Endothelial cell of umbilical vein (primary cell): ENCODE measurements around the gene PTGES2. TPM values are rescaled to one million over a fixed set of nuclear protein-coding genes. Genes with fewer than 3 reads are reported as not detected.

Experiments
- BruUV-seq: library from RNA; stranded (reverse); fragments of 400-500 nt; replicated peaks from 2 replicates; lab custom pipeline; 2021; lab: Mats Ljungman, UMichigan
- CTCF ChIA-PET: fragments of 300-600, 350-600 bp; sonication (Branson Sonifier 250); formaldehyde crosslinking; loops from one replicate; lab custom pipeline; 2021; ENCODE audit warnings: antibody characterized with exemption, inconsistent platforms; lab: Charles Lee
- POLR2A ChIA-PET: fragments of 300-600, 350-600 bp; sonication (Branson Sonifier 250); formaldehyde crosslinking; loops from one replicate; lab custom pipeline; 2021; ENCODE audit warnings: antibody characterized with exemption, inconsistent platforms; lab: Charles Lee
- DNase-seq: peaks from one replicate; pipeline ENCODE4 v3.0.0-alpha.2; 2011; ENCODE audit warnings: low read depth, low spot score
- FAIRE-seq: peaks from 2 replicates; lab custom pipeline; 2011; peaks lifted over from hg19 to GRCh38; lab: Jason Lieb, UNC
- H2AFZ ChIP-seq: 2 replicates; pipeline ENCODE4 v1.6.0; 2012; ENCODE audit warnings: low read depth, low read length, control low read depth, inconsistent platforms
- H3K27ac ChIP-seq: 2 replicates; pipeline ENCODE4 v1.5.1; 2011; ENCODE audit warnings: low read depth, mild to moderate bottlenecking, control low read depth, low read length, moderate library complexity; ENCODE audit not compliant: insufficient read depth
- H3K27me3 ChIP-seq, 2 experiments: 2 replicates each; pipeline versions ENCODE4 v1.6.0 to v1.6.1; 2011; ENCODE audit warnings: low read length in 2 of 2, mixed read lengths in 1 of 2; ENCODE audit not compliant: control insufficient read depth in 2 of 2, insufficient read depth in 2 of 2
- H3K36me3 ChIP-seq, 2 experiments: 2 replicates in 1 of 2; 3 replicates in 1 of 2; pipeline ENCODE4 v1.5.1; 2011; ENCODE audit warnings: low read length in 2 of 2, mild to moderate bottlenecking in 1 of 2, moderate library complexity in 1 of 2; ENCODE audit not compliant: control insufficient read depth in 2 of 2, insufficient read depth in 2 of 2; ENCODE audit errors: extremely low read depth in 1 of 2
- H3K4me1 ChIP-seq: 3 replicates; pipeline ENCODE4 v1.5.1; 2011; ENCODE audit warnings: mild to moderate bottlenecking, low read length; ENCODE audit not compliant: control insufficient read depth, insufficient read depth; ENCODE audit errors: extremely low read depth
- H3K4me2 ChIP-seq: 2 replicates; pipeline ENCODE4 v1.6.1; 2011; ENCODE audit warnings: low read length, control low read depth, mixed read lengths; ENCODE audit not compliant: insufficient read depth
- H3K4me3 ChIP-seq, 3 experiments: fragments of 200-600 bp in 1 of 3; sonication (generic), shearing (Covaris generic) in 1 of 3; replicated peaks in 1 of 3; 2 replicates each; pipeline ENCODE4 v1.5.1; 2011 to 2016; ENCODE audit warnings: control low read depth in 3 of 3, low read length in 3 of 3, mild to moderate bottlenecking in 2 of 3, inconsistent platforms in 1 of 3, low read depth in 1 of 3, moderate library complexity in 1 of 3; ENCODE audit not compliant: insufficient read depth in 1 of 3
- H3K79me2 ChIP-seq: 2 replicates; pipeline ENCODE4 v1.6.0; 2012; ENCODE audit warnings: low read length, inconsistent platforms; ENCODE audit not compliant: control insufficient read depth, insufficient read depth
- H3K9ac ChIP-seq: replicated peaks from 2 replicates; pipeline ENCODE3; 2011; ENCODE audit warnings: low read length, control low read depth; ENCODE audit not compliant: insufficient read depth; ENCODE audit errors: extremely low read depth
- H3K9me1 ChIP-seq: replicated peaks from 3 replicates; pipeline ENCODE4 v1.6.0; 2011; ENCODE audit warnings: mild to moderate bottlenecking, low read length; ENCODE audit not compliant: control insufficient read depth, insufficient read depth; ENCODE audit errors: extremely low read depth
- H3K9me3 ChIP-seq: replicated peaks from 2 replicates; pipeline ENCODE4 v1.5.1; 2012; ENCODE audit warnings: low read length, inconsistent platforms; ENCODE audit not compliant: control insufficient read depth, insufficient read depth
- H4K20me1 ChIP-seq: replicated peaks from 2 replicates; pipeline ENCODE3; 2011; ENCODE audit warnings: mild to moderate bottlenecking, low read length; ENCODE audit not compliant: control insufficient read depth, insufficient read depth; ENCODE audit errors: extremely low read depth
- FOS ChIP-seq: IDR thresholded peaks from 2 replicates; pipeline ENCODE4 v1.6.1; 2011; ENCODE audit warnings: mild to moderate bottlenecking, low read length, moderate library complexity, borderline replicate concordance; ENCODE audit not compliant: insufficient read depth
- GATA2 ChIP-seq: IDR thresholded peaks from 2 replicates; pipeline ENCODE4 v1.7.0; 2011; ENCODE audit warnings: low read depth, mild to moderate bottlenecking, moderate library complexity, mixed read lengths, low read length; ENCODE audit not compliant: insufficient read length, insufficient read depth
- dilution Hi-C: fragments of 300-500 bp; cut with MboI; formaldehyde crosslinking; loops from one replicate; pipeline ENCODE4 v1.15.0; 2019; ENCODE audit warnings: low sequenced_read_pairs; ENCODE audit not compliant: extremely low pct_ligation_motif_present
- intact Hi-C: fragments of 100-400 bp; cut with micrococcal nuclease; formaldehyde crosslinking; loops from one replicate; pipeline ENCODE4 v1.10.0; 2022
- polyA plus RNA-seq, 4 experiments: library from polyadenylated mRNA; depleted of rRNA in 3 of 4; stranded (reverse) in 3 of 4; unstranded in 1 of 4; fragments of >200 nt; gene quantifications; 2 replicates each; pipeline versions ENCODE4 v1.2.1 to v1.2.3, GENCODE V29; 2011 to 2012; ENCODE audit warnings: missing spikeins in 1 of 4
- total RNA-seq: library from RNA; stranded (reverse); gene quantifications from 2 replicates; pipeline ENCODE4 v1.2.3, GENCODE V29; 2021
- TF ChIP-seq, protein P1 (sequence below), 2 donors: IDR thresholded peaks; 1 replicate in 1 of 2; 2 replicates in 1 of 2; pipeline ENCODE4 v1.5.1; 2011; ENCODE audit warnings: low read length in 2 of 2, mild to moderate bottlenecking in 2 of 2, moderate library complexity in 2 of 2, control low read depth in 1 of 2, inconsistent platforms in 1 of 2, low read depth in 1 of 2; ENCODE audit not compliant: insufficient read depth in 1 of 2; ENCODE audit errors: extremely low read depth in 1 of 2
- TF ChIP-seq, protein P2 (sequence below): IDR thresholded peaks from 2 replicates; pipeline ENCODE4 v1.6.1; 2011; ENCODE audit not compliant: insufficient read depth, insufficient read length

Gene PTGES2
- total and polyA plus RNA-seq, 2 donors (not counting 3 experiments of a cell fraction or from before 2014, with no cell fraction given) = 64.2 to 69.9 TPM

DNA sequence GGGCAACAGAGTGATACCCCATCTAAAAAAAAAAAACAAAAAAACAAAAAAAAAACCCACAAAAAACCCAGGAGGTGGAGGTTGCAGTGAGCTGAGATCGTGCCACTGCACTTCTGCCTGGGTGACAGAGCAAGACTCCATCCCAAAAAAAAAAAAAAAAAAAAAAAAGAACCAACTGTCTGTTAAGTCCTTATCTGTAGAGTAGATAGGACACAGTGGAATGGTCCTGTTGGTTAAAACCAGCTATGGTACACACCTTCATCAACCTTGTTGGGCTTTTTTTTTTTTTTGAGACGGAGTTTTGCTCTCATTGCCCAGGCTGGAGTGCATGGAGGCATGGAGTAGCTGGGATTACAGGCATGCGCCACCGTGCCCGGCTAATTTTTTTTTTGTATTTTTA, 47.3 kb downstream of the PTGES2 start:
- Histone ChIP-seq H3K9me1 (no peaks in the 10 kb centered on the region), H3K36me3 (no peaks in the 10 kb centered on the region), H3K4me2 (no peak overlapping the region), H4K20me1 (no peaks in the 10 kb centered on the region), H2AFZ (no peak overlapping the region), H3K79me2 (peaks cover 20% of the 10 kb centered on the region), H3K4me3 (no peak overlapping the region), H3K27ac (no peak overlapping the region), H3K9me3 (no peaks in the 10 kb centered on the region), H3K27me3 (no peaks in the 10 kb centered on the region), H3K9ac (no peak overlapping the region), H3K4me1 (peaks cover 18% of the 10 kb centered on the region)
- ChIA-PET POLR2A (interaction anchor here (1.6 kb wide), 1 partner anchor 13 kb away, joined by 3 read pairs; the partner anchor contains the start of genes NAIF1 and SLC25A25), CTCF (interaction anchor here (0.6 to 1.8 kb wide), 3 partner anchors 8 to 62 kb away, joined by 3 to 10 read pairs (median 9); no protein-coding TSS in a partner anchor)
- no peak for TF ChIP-seq GATA2
- TF ChIP-seq FOS = no peak
- TF ChIP-seq, protein P1, sequence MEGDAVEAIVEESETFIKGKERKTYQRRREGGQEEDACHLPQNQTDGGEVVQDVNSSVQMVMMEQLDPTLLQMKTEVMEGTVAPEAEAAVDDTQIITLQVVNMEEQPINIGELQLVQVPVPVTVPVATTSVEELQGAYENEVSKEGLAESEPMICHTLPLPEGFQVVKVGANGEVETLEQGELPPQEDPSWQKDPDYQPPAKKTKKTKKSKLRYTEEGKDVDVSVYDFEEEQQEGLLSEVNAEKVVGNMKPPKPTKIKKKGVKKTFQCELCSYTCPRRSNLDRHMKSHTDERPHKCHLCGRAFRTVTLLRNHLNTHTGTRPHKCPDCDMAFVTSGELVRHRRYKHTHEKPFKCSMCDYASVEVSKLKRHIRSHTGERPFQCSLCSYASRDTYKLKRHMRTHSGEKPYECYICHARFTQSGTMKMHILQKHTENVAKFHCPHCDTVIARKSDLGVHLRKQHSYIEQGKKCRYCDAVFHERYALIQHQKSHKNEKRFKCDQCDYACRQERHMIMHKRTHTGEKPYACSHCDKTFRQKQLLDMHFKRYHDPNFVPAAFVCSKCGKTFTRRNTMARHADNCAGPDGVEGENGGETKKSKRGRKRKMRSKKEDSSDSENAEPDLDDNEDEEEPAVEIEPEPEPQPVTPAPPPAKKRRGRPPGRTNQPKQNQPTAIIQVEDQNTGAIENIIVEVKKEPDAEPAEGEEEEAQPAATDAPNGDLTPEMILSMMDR (IDR thresholded peaks at IDR 0.05; ENCODE audit: extremely low read depth in 1 of 2, insufficient read depth in 1 of 2, low read depth in 1 of 2, low read length in 2 of 2) = no peak
- TF ChIP-seq, protein P2, sequence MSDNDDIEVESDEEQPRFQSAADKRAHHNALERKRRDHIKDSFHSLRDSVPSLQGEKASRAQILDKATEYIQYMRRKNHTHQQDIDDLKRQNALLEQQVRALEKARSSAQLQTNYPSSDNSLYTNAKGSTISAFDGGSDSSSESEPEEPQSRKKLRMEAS = no peak
- no TSS peak for BruUV-seq
- intact Hi-C loops = loop anchor here (5.0 kb wide), 1 partner anchor 43 kb away; no protein-coding TSS in a partner anchor
- FAIRE-seq (no peak), DNase-seq (no peak)
- dilution Hi-C loops = no loop called here
